ENCODE results near the gene GPAT3.

The GPAT3 gene

GRCh38 chr4:83651846-83652245 lies 115.9 kb downstream of the GPAT3 start:
- no peak for DNase-seq

Data from NCI-H510A treated with DMSO at 0.1 percent for 48 hours (cell line).